Parathyroid adenoma (tissue), 2 donors: Measurements from ENCODE around the gene CD8A.
A peak's percentile ranks its signal among the peaks of the same experiment; 100 is the strongest.

Experiments used
- H2AFZ ChIP-seq: fragments of 300-600 bp; sonication (generic); one replicate; pipeline ENCODE4 v1.7.0; 2017; ENCODE audit warnings: antibody characterized with exemption, mild to moderate bottlenecking
- H3K27ac ChIP-seq: fragments of 300-600 bp; sonication (generic); one replicate; pipeline ENCODE4 v1.7.0; 2017
- H3K27me3 ChIP-seq: fragments of 300-600 bp; sonication (generic); one replicate; pipeline ENCODE4 v1.7.0; 2017; ENCODE audit warnings: low read length; ENCODE audit not compliant: control insufficient read depth, insufficient read depth
- H3K36me3 ChIP-seq: fragments of 300-600 bp; sonication (generic); one replicate; pipeline ENCODE4 v1.7.0; 2017; ENCODE audit warnings: low read length; ENCODE audit not compliant: control insufficient read depth, insufficient read depth
- H3K4me1 ChIP-seq: fragments of 300-600 bp; sonication (generic); one replicate; pipeline ENCODE4 v1.7.0; 2017; ENCODE audit warnings: control low read depth
- H3K4me2 ChIP-seq: fragments of 300-600 bp; sonication (generic); one replicate; pipeline ENCODE4 v1.7.0; 2017; ENCODE audit warnings: low read length
- H3K4me3 ChIP-seq: fragments of 300-600 bp; sonication (generic); one replicate; pipeline ENCODE4 v1.7.0; 2017; ENCODE audit warnings: low read depth, low read length
- H3K79me2 ChIP-seq: fragments of 300-600 bp; sonication (generic); one replicate; pipeline ENCODE4 v1.7.0; 2017; ENCODE audit warnings: control low read depth
- H3K9ac ChIP-seq: fragments of 300-600 bp; sonication (generic); one replicate; pipeline ENCODE4 v1.7.0; 2017; ENCODE audit warnings: mild to moderate bottlenecking
- H3K9me3 ChIP-seq: fragments of 300-600 bp; sonication (generic); one replicate; pipeline ENCODE4 v1.7.0; 2017; ENCODE audit warnings: low read length; ENCODE audit not compliant: control insufficient read depth
- TF ChIP-seq, protein P1 (sequence below): fragments of 300-600 bp; sonication (generic); IDR thresholded peaks from one replicate; pipeline ENCODE4 v1.7.0; 2017; ENCODE audit warnings: antibody characterized with exemption, mild to moderate bottlenecking
- donor health status: primary hyperparathyroidism.

CD8A gene

DNA sequence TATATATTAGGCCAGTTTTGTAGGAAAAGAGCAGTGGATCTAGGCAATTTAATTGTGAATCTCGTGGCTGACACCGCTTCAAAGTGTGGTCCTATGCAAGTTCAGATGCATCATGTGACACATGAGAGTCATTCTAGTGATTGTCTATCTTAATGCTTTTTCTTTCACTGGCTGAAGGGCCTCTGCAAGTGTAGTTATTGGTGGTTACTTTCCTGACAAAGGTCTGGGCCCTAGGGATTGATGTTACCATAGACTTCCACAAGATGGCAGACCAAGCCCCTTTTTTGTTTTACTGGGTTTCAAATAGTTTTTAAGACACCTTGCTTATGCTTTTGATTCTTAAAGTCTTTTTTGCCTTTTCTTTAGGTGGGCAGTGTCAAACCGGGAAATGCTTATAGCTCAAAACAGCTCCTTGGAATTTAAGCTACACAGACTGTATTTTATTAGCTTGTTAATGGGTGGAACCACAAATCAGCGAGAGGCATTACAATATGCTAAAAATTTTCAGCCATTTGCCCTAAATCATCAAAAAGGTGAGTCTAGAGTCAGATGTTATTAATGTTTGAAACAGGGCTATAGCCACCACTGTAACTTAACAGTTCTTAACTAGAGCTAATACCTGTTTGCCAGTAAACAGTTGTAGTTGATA lies 25.9 kb downstream of the CD8A start:
- Histone ChIP-seq H3K9me3 (no peaks in the 10 kb centered on the region), H3K4me2 (no peak overlapping the region), H3K79me2 (peaks cover 8% of the 10 kb centered on the region), H3K27ac (no peak overlapping the region), H2AFZ (no peak overlapping the region), H3K9ac (no peak overlapping the region), H3K27me3 (no peaks in the 10 kb centered on the region), H3K4me3 (no peak overlapping the region), H3K36me3 (no peaks in the 10 kb centered on the region), H3K4me1 (peaks cover 2% of the 10 kb centered on the region)
- TF ChIP-seq, protein P1, sequence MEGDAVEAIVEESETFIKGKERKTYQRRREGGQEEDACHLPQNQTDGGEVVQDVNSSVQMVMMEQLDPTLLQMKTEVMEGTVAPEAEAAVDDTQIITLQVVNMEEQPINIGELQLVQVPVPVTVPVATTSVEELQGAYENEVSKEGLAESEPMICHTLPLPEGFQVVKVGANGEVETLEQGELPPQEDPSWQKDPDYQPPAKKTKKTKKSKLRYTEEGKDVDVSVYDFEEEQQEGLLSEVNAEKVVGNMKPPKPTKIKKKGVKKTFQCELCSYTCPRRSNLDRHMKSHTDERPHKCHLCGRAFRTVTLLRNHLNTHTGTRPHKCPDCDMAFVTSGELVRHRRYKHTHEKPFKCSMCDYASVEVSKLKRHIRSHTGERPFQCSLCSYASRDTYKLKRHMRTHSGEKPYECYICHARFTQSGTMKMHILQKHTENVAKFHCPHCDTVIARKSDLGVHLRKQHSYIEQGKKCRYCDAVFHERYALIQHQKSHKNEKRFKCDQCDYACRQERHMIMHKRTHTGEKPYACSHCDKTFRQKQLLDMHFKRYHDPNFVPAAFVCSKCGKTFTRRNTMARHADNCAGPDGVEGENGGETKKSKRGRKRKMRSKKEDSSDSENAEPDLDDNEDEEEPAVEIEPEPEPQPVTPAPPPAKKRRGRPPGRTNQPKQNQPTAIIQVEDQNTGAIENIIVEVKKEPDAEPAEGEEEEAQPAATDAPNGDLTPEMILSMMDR: peak; percentile 69

DNA sequence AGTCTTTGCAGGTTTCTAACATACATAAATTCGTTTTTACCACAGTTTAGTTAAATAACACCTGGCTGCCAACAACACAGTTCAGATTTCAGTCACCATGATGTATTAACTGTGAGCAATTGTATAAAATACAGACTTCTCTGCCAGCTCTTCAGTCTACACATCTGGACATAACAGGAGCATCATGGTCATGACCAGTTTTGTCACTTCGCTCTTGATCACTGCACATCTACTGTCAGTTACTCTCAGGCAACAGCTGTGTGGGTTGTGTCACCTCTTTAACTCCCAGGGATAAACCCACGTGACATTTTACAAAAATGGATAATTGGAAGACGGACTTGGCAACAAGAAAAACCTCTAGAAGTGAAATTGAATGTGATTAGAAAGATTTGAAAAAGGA lies 30.3 kb downstream of the CD8A start:
- TF ChIP-seq, protein P1: no peak
- H3K4me3 ChIP-seq: no peak overlapping the region
- H3K9me3 ChIP-seq: no peaks in the 10 kb centered on the region

DNA sequence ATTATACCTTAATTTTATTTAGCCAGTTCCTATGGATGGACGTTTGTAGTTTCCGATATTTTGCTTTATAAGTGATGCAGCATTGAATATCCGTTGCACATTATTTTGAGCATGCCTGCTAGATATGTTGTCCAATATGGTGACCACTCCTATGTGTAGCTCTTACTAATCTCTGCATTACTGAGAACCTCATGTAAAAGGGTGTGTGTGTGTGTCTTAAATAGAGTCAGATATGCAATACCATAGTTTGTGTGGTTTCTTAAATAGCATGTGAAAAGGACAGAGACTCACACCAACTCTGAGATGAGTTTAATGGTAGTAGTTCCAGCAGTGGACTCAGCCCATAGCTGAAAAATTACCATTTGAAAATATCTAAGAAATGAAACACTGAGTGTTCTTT lies 32.3 kb downstream of the CD8A start:
- H3K27ac ChIP-seq: no peak overlapping the region
- no peak overlapping the region for H3K4me2 ChIP-seq
- TF ChIP-seq, protein P1: no peak
- no peak overlapping the region for H3K9ac ChIP-seq
- no peaks in the 10 kb centered on the region for H3K36me3 ChIP-seq
- H3K27me3 ChIP-seq: no peaks in the 10 kb centered on the region
- H2AFZ ChIP-seq: no peak overlapping the region
- no peak overlapping the region for H3K4me3 ChIP-seq
- peaks cover 3% of the 10 kb centered on the region for H3K4me1 ChIP-seq
- no peaks in the 10 kb centered on the region for H3K9me3 ChIP-seq
- H3K79me2 ChIP-seq: peaks cover 23% of the 10 kb centered on the region

More for the DNA sequence above, 30.3 kb downstream of the CD8A start:
- Histone ChIP-seq H3K79me2 (peaks cover 19% of the 10 kb centered on the region), H3K27ac (no peak overlapping the region), H2AFZ (no peak overlapping the region), H3K27me3 (no peaks in the 10 kb centered on the region), H3K4me1 (peaks cover 6% of the 10 kb centered on the region), H3K9ac (no peak overlapping the region), H3K36me3 (no peaks in the 10 kb centered on the region), H3K4me2 (no peak overlapping the region)

DNA sequence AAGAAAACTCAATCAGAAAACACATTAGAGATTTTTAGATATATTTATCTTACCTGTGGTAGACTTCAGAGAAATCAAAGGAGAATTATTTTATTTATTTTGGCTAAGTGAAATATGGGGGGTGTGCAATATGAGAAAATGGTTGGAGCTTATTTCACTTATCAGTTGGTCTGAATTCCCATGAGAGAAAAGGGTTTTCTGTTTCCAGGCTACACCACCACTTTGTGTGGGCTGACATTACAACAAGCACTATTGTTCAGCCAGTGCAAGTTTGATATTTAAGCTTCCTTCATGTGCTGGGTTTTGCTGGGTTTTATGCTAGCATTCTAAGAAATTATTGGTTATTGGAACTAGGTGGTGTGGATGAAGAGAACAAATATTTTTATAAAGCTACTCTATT lies 37.1 kb downstream of the CD8A start:
- H3K27me3 ChIP-seq: no peaks in the 10 kb centered on the region
- H2AFZ ChIP-seq: no peak overlapping the region
- H3K4me2 ChIP-seq: no peak overlapping the region
- H3K4me3 ChIP-seq: no peak overlapping the region
- peaks cover 43% of the 10 kb centered on the region for H3K79me2 ChIP-seq
- TF ChIP-seq, protein P1: no peak
- H3K36me3 ChIP-seq: no peaks in the 10 kb centered on the region
- H3K4me1 ChIP-seq: no peaks in the 10 kb centered on the region
- H3K9me3 ChIP-seq: no peaks in the 10 kb centered on the region
- no peak overlapping the region for H3K9ac ChIP-seq
- no peak overlapping the region for H3K27ac ChIP-seq

DNA sequence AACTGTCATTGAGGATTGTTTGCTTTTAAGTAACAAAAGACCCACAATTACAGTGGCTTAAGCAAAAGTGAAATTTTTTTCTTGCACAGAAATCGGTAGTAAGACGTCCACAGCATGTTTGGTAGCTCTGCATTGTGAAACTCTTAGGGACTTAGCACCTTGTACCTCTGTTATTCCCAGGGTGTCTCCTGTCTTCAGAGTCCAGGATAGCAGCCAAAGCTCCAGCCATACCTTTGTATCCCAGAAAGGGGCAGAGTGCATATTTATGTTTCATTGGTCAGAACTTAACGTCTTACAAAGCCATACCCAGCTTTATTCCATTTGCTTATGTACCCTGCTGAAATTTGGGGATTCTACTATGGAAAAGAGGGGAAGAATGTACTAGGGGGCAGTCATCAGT lies 37.8 kb downstream of the CD8A start:
- no peak overlapping the region for H3K4me3 ChIP-seq
- H3K27ac ChIP-seq: no peak overlapping the region
- no peaks in the 10 kb centered on the region for H3K27me3 ChIP-seq
- H2AFZ ChIP-seq: no peak overlapping the region
- no peaks in the 10 kb centered on the region for H3K9me3 ChIP-seq
- no peak overlapping the region for H3K9ac ChIP-seq
- TF ChIP-seq, protein P1: no peak
- no peaks in the 10 kb centered on the region for H3K36me3 ChIP-seq
- no peak overlapping the region for H3K4me2 ChIP-seq
- peaks cover 44% of the 10 kb centered on the region for H3K79me2 ChIP-seq
- no peaks in the 10 kb centered on the region for H3K4me1 ChIP-seq
